Measurements from ENCODE around the gene GATA3. TPM values are rescaled to one million over a fixed set of nuclear protein-coding genes. Genes with fewer than 3 reads are reported as not detected.

The GATA3 gene
- total RNA-seq, 1 donor from 2014 or later, result 1.4 TPM

- TF ChIP-seq, protein P1, sequence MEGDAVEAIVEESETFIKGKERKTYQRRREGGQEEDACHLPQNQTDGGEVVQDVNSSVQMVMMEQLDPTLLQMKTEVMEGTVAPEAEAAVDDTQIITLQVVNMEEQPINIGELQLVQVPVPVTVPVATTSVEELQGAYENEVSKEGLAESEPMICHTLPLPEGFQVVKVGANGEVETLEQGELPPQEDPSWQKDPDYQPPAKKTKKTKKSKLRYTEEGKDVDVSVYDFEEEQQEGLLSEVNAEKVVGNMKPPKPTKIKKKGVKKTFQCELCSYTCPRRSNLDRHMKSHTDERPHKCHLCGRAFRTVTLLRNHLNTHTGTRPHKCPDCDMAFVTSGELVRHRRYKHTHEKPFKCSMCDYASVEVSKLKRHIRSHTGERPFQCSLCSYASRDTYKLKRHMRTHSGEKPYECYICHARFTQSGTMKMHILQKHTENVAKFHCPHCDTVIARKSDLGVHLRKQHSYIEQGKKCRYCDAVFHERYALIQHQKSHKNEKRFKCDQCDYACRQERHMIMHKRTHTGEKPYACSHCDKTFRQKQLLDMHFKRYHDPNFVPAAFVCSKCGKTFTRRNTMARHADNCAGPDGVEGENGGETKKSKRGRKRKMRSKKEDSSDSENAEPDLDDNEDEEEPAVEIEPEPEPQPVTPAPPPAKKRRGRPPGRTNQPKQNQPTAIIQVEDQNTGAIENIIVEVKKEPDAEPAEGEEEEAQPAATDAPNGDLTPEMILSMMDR (IDR thresholded peaks at IDR 0.05; ENCODE audit: borderline replicate concordance), result no peak
- H3K36me3 ChIP-seq, result no peaks in the 10 kb centered on the region
- no peak for DNase-seq
- H3K27me3 ChIP-seq (ENCODE audit: low read depth), result peaks cover 100% of the 10 kb centered on the region
- H3K4me3 ChIP-seq, result no peak overlapping the region
- intact Hi-C loops (cut with micrococcal nuclease), result no loop called here
- peaks cover 78% of the 10 kb centered on the region for H3K4me1 ChIP-seq
- no peak overlapping the region for H3K27ac ChIP-seq (replicated peaks)
- H3K9me3 ChIP-seq (replicated peaks), result no peaks in the 10 kb centered on the region
Measured at GRCh38 chr10:8048281-8049008, 6.0 kb upstream of the GATA3 start.

DNA sequence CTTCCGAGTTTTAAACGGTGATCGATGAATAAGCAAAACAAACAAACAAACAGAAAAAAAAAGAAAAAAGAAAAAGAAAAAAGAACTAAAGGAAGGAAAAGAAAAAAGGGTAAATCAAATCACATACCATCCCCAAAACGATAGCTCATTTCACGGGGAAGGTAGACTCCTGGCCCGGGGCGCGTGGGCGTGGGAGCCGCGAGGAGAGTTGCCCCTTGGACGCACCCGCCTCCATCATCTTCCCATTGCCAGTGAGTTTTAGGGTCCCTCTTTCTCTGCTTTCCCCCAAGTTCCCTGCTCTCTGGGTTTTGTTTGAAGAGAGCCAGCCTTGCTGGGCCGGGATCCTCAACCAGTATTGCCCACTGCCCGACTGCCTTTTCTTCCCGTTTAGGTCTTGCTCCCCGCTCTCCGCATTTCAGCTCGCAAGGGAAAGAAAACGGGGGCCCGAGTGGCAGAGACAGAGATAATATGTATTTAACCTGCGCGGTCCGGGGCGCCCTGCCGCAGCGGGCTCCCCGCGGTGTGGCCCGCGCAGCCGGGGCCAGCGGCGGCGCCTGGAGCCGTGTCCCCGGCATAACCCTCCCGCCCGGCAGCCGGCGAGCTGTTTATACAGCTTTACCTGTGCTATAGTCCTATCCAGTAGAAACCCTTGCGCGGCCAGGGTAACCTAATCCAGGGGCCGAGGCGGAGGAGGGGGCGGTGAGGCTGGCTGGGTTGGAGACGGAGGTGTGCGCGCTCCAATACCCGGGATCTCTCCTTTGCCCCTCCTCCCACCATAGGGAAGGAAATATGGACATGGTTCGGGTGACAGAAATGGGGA is 5.2 kb upstream of the GATA3 start:
- no peaks in the 10 kb centered on the region for H3K9me3 ChIP-seq (replicated peaks)
- peaks cover 78% of the 10 kb centered on the region for H3K4me1 ChIP-seq
- no peaks in the 10 kb centered on the region for H3K36me3 ChIP-seq
- intact Hi-C loops (cut with micrococcal nuclease), result no loop called here
- H3K27me3 ChIP-seq (ENCODE audit: low read depth), result peaks cover 100% of the 10 kb centered on the region
- H3K4me3 ChIP-seq, result peak overlapping the region; percentile 67
- TF ChIP-seq, protein P1 (IDR thresholded peaks at IDR 0.05; ENCODE audit: borderline replicate concordance), result no peak
- peak overlapping the region; percentile 60 for H3K27ac ChIP-seq (replicated peaks)
- DNase-seq, result no peak

- Histone ChIP-seq H3K27ac (replicated peaks) (peak overlapping the region; percentile 60), H3K9me3 (replicated peaks) (no peaks in the 10 kb centered on the region), H3K4me1 (peaks cover 78% of the 10 kb centered on the region), H3K4me3 (peak overlapping the region; percentile 67), H3K27me3 (ENCODE audit: low read depth) (peaks cover 100% of the 10 kb centered on the region), H3K36me3 (no peaks in the 10 kb centered on the region)
- TF ChIP-seq, protein P1 (IDR thresholded peaks at IDR 0.05; ENCODE audit: borderline replicate concordance), result no peak
- intact Hi-C loops (cut with micrococcal nuclease), result no loop called here
- no peak for DNase-seq
Measured at GRCh38 chr10:8049865-8050555, 4.5 kb upstream of the GATA3 start.

- H3K27me3 ChIP-seq (ENCODE audit: low read depth), result peaks cover 100% of the 10 kb centered on the region
- H3K27ac ChIP-seq (replicated peaks), result peak overlapping the region; percentile 60
- no peaks in the 10 kb centered on the region for H3K36me3 ChIP-seq
- peaks cover 78% of the 10 kb centered on the region for H3K4me1 ChIP-seq
- intact Hi-C loops (cut with micrococcal nuclease), result no loop called here
- peak overlapping the region; percentile 67 for H3K4me3 ChIP-seq
- no peak for DNase-seq
- H3K9me3 ChIP-seq (replicated peaks), result no peaks in the 10 kb centered on the region
- TF ChIP-seq, protein P1 (IDR thresholded peaks at IDR 0.05; ENCODE audit: borderline replicate concordance), result no peak
Measured at GRCh38 chr10:8050556-8051108, 3.9 kb upstream of the GATA3 start.

All from left ventricle myocardium inferior (tissue), 1 donor.